NCI-H524 treated with DMSO at 0.1 percent for 48 hours (cell line): ENCODE measurements around the gene CBX2.

ENCODE experiments used
- DNase-seq: peaks from one replicate; lab custom pipeline; 2025; lab: John Stamatoyannopoulos, UW

Gene CBX2

DNA sequence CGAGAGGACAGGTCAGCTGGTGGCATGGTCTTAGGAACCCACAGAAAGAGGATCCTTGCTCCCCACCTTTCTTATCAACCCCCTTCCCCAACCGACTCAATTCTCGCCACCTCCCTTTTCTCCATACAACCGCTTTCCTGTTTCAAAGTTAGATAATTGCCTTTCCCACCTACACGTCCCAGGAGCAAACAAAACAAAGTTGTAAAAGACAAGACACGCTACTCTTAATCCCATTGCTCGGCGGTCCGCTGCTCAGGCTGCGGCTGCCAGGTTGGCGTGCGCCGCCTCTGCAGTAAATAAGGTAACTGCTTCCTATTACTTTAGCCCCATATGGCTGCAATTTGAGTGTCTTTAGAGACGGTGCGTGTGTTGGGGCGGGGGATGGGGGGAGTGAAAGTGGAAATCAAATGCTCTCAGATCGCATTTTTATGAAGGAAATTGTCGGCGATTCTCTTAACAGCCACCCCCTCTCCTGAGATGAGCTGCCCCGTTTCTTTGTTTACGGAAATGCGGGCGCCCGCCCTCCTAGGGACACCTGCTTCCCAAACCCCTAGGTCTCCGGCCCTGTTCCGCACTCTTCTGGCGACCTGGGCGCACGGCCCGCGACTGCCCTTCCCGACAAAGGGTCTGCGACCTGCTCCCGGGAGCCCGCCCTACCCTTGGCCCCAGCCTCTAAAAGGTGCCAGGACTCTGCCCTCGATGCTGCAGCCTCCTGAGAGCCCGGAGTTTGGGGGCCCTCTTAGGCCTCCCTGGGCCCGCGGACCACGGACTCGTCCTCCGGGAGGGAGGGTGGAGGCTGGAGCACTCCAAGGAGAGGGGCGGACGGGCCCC is 22.6 kb downstream of the CBX2 start:
- peak; percentile 86 for DNase-seq

DNA sequence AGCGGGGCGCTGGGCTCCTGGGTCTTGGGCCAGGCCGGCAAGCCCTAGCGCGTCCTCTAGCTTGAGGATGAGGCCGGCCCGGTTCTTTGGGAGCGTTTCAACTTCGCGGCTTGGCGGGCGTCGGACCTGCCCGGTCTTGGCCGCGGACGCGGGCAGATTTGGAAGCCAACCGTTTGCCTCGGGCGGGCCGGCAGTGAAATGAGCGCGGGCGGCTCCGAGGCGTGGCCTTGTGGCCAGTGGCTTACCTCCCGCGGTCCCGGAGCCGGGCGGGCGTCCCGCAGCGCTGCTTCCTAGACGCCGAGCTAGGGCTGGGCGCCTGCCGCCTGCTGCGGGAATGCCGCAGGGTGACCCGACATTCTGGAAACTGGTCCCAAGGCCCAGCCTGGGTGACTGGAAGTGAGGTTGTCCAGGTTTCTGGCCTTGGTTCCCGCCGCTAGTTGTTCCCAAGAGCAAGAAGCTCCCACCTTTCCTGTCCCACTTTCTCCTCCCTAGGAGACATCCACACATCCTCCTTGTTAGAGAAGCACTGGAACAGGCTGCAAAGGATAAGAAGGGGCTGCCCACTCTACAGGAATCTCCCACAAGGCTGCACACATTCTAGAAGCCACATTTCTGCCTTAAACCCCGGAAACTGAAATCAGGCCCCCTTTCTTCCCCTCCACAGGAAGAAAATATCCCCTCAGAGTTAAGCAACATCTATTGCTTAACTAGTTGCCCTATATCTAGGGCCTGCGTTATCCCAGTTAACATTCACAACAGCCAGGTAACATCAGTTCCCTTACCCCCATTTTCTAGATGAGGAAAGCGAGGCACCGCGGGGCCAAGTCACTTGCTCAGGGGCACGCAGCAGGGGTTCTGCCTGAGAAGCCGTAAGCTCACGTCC is 23.4 kb downstream of the CBX2 start:
- DNase-seq = no peak

DNA sequence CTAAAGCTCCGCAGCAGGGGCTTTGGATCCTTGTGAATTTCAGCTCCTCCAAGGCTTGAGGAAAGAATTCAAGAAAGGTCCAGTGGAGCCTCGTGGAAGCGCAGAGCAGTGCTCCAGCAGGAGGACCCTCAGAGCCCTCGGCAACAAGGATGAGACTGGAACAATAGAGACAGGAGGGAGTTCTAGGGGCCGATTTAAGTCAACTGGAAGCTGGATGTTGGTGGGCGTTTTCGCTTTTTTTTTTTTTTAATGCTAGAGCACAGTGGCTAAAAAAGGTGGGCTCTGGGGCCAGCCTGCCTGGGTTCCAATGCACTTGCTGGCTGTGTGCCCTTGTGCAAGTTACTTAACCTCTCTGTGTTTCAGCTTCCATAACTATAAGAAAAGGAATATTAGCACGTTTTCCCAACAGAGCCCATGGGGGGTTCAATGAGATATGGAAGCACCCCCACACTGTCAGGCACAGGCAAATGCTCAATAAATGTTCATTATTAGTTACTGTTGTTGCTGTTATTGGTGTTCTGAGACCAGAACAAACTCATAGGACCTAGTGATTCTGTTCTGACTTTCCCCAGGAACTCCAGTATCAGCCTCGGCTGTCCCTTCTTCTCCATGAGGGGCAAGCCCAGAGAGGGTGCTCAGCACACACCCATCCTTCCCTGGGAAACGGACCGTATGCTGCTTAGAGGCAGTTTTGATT is 24.2 kb downstream of the CBX2 start:
- DNase-seq = no peak

DNA sequence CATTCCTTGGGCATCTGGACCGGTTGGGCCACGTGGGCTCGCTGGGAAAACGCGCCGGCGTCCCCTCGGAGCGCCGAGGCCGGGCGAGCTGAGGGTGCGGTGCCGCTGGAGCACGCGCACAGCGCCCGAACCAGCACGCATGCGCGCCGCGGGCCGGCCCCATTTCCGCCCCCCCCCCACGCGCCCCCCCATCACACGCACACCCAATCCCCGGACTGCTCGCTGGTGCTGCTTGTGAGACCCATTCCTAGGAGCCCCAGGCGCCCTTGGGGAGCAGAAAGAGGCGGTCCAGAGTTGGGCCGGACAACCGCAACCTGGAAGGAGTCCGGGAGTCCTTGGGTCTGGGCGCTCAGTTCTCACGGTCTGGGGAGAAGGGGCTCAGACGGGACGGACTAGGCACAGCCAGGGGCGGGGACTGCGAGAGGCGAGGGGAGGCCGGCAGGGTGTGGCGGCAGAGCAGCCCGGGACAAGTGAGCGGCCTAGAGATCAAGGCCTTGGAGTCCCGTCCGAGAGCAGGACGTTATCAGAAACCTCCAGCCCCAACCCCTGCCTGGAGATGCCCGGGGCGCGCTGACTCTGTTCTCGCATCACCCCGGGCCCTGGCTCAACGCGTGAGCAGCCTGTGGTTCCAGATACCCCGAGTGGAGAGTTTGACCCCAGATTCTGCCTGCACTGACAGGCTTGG is 24.9 kb downstream of the CBX2 start:
- DNase-seq = no peak

DNA sequence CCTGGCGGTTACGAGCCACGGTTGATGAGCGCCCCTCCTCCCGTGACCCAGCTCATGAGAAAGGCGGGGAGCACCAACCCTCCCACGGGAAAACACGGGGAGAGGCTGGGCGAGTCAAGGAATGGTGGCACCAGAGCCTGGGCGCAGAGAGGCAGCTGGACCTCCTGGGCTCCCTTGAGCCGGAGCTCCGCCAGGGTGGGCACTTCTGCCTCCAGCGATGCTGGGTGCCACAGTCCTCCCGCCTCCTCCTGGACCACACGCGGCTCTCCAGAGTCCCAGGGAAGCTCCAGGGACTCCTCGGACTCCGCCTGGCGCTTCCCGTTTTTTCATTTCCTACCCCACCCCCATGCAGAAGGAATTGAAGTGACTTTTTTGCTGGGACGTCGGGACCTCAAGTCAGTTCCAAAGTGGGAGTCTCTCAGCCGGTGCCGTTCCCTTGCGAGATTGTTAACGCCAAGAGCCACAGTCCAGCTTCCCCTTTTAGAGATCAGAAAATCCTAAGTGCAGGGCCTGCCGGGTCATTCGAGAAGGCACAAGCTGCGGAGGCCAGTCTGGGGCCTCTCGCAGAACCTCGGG is 25.6 kb downstream of the CBX2 start:
- no peak for DNase-seq

DNA sequence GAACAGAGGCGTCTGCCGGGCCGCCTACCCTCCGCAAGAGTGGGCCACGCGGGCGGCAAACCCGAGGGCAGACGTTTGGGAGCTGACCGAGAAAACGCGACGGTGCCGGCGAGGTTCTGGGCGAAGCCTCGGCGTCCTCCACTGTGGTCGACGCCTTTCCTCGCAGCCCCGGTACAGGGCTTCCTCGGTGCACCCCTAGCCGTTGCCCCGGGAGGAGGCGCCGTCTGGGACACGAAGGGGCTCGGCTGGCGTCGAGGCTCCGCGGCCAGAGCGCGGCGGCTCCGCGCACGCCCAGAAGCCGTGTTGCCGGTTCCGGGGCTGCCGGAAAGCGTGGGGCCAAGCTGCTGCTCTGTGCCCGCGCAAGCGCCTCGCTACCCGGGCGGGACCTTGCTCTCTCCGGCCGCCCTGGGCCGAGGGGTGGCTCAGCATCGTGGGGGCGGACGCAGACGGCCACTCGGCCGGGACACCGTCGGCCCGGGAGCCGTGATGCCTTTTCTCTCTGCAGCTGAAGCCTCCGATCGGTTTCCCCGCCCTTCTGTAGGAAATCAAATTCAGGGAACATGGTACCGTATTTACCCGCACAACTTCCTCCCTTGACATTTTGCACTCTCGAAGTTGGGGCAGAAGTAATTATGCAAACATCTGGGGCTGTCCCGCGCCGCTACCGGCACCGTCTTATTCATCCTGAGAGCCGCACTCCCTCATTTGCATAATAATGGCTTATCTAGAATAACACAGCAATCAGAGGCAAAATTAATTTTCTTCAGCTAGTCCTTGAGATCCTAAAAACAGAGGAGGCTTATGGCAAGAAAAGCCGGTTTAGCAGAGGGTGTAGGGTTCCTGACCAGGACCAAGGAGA is 26.3 kb downstream of the CBX2 start:
- DNase-seq = peak; percentile 52

DNA sequence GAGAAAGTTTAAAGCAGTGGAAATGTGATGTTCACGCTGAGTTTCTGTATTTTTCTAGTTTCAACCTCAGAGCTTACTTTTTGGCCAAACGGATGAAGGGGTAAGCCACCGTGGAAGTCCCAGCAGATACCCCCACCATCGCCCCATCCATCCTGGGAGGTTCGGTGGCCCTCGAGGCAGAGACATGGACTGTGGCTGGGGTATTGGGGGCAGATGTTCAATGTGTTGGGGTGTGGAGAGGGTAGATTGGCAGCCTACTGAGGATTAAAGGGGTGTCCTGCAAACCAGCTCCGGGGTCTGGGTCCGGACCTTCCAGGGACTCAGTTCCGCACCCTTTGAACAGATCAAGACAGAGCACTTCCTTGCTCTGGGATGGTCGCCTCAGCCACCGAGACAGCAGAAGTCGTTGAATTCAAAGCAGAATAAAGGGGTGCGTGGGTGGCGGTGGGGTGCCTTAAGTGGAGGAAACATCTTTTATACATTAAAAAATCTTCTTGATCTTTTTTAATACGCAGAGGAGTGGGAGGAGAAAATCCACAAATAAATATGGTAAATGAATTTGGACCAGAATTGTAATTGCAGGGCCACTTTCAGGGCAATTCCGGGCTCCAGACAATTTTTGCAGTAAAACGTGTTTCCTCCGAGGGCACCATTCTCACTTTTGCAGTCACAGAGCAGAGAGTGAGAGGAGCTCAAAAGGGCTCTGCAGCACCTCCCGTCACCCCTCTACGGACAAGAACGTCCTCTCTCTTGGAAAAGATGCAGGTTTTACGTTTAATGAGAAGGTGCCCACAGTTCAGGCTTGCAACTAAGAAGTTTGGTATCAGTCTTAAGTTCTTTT is 27.1 kb downstream of the CBX2 start:
- DNase-seq = no peak

DNA sequence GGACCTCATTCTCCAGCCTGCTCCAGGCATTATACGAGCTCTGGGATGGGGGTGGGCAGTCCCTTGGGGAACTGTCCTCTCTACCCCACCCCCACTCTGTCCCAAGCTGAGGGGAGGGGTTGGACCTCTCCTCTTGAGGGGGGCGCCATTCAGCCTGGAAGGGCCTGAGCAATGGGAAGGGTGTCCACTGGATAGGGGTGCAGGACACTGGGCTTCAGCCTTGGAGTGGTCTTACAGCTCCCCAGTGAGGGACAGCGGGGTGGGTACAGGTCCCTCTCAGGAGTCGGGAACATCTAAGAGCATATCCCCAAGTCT is 28.5 kb downstream of the CBX2 start:
- no peak for DNase-seq

DNA sequence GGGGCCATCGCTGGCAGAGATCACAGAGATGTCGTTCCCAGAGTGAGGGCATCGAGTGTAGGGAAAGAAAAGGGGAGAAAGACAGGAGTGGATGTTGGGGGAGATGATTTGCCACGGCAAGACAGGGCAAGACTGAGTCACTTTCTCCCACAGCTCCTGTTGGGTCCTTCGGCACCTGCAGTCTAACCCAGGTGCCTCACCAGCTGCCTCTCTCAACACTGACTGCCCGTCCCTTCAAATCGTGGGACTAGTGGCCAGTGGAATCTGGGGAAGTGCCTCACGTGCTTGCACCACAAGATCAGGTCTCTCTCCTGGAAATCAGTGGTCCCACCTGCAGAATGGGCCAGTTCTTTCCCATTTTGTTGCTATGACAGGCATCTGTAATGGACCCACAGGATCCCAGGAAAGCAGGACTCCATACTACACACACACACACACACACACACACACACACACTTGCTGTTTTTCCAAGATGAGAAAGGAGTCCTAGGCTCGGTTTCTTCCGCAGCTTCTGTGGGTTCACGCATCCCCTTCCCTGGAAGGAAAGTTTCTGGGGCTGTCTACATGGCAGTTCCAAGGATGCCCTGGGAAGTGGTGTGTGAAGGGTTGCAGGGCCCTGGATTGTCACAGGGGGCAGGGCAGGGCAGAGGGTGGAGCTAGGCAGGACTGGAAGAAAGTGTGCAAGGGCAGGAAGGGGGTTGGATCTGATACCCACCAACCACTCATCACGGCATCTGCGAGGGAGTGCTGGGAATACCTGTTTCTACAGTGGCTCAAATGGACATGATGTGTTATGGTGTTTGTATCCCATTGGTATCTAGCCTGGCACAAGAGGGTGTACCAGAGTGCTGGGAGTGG is 29.1 kb downstream of the CBX2 start:
- DNase-seq = no peak

DNA sequence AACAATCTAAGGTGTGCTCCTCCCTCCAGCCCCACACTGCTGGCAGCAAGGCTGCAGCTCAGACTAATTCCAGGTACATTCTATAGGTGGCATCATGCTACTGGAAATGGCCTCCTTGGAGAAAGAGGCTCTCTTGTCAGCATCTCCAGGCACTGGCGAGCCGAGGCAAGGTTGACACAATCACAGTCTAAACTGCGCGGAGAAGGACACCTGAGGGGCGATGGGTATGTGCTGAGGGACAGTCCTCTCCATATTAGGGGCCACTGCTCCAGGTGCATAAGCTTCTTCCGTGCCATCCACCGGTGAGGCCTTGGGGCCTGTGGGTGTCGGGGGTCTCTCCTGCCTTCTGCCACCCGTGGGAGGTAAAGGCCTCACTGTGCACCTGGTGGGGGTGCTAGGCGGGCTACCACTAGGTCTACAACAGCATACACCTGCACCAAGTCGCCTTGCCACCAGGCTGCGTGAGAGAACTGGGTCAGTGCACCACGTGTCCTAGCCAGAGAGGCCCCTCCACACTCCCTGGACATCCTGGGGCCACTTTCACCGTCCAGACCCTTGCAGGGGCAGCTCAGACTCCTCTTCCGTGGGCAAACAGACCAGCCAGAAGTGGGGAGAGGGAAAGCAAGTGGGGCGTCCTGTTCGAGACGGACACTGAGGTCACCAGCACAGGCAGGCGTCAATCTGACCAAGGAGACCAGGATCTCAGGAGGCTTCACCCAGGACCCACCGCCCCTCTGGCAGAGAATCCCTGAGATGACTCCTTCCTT is 31.0 kb downstream of the CBX2 start:
- DNase-seq = no peak

DNA sequence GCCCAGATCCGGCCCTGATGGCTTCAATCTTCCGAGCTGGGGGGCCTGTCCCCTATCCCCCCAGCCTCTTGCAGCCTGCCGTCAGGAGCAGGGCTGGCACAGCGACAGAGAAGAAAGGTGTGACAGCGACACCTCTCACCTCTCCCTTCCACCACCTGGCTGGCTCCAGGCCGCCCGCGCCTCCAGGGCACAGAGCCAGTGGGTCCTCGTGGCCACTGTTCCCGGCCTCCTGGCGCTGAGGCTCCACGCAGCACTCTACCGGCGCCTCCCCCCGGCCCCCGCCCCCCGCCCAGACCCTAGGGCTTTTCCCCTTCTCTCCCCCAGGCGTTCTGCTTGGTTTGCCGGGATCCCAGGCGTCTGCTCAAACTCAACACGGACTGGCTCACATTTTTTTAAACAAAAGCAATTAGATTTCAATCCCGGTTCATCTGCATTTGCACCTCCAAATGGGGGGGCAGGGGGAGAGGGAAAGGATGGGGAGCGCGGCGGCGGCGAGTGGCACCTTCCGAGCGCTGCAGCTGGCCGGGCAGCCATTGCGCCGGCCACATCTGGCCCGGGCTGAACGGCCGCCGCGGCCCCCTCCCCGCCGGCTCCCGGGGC is 31.7 kb downstream of the CBX2 start:
- DNase-seq = no peak

DNA sequence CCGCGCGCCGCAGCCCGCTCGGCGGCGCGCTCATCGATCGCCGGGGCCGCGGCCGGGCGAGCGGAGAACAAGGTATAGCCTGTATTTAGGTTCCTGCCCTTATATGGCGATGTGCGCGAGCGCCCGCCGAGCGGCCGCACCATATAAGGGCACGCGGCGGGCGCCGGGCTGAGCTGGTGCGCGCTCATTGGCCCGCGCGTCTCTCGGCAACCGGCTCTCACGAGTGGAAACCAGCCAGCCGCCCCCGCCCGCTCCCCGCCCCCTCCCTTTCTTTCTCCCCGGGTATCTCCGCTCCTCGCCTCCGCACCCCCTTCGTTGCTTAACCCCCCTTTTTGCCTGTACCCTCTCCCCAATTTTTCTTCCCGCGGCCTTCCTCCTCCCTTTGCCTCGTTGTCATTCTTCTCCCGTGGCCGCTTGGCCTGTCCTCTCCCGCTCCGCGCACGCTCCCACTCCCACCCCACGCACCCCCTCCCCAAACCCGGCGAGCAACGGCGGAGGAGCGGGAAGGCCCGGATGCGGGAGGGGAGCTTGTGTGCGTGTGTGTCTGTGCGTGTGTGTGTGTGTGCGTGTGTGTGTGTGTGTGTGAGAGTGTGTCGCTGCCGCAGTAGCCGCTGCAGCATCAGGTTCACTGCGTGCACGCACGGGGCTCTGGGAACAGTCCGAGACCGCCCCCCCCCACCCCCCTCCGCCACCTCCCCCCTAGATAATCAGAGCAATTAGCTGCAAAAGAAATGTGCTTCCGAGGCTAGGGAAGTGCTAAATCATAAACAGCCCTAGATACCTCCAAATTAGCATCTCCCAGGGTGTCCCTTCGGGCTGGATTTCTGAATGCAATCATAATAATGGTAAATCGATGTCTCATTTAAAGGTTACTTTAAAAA is 32.4 kb downstream of the CBX2 start:
- DNase-seq = peak; percentile 84

DNA sequence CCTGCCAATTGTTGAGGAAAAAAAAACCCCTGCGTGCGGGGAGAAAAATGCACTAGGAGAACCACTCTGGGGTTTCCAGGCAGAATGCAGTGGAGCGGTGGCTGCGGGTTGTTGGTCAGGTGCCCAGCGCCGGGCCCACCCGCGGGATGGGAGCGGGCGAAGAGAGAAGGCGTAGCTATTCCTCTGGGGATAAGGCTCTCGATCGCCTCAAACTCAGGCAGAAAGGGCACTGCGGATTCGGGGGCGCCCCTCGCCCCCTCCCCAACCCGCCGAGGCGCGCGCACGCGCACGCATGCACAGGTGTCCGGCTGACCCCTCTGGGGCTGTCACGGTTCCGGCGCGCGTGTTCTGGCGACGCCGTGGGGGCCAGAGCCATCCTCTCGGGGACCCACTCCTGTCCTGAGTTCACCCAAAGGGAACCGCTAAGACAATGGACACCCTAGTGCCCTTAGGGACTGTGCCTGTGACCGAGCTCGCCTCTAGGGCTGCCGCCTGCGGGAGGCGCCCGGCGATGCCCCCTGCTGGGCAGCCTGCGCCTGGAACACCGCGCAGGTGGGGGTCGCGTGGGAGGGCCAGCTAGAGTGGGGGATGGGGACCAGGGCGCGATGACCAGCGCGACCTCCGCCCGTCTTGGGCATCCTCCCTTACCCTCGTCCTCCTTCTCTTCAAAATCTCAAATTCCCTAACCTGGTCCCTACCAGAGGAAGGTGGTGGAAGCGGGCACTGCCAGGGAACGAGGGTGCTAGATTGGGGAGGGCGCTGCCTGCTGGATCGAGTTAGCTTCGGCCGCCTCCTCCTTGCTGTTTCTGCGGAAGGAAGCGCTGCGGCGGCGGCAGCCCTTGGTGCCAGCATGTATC is 33.3 kb downstream of the CBX2 start:
- DNase-seq = peak; percentile 71

DNA sequence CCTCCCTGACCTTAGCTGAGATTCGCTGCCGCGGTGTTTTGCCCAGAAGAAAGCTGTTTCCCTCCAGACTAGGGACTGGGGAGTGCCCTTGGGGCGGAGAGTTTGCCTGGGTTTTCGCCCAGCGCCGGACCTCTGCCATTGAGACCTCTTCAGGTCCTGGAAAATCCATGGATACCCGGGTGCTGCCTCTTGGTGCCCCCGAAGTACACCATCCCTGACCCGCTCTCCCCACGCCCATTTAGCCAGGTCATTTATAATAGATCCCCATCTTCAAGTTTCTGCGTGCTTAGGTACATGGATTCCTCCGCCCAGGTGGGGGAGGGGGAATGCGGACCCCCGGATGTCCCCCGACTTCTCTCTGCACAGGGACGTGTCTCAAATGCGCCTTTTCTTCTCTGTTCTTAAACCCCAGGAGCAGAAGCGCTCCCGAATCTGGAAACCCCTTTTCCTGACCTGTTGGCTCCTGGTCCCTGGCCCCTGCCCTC is 34.0 kb downstream of the CBX2 start:
- no peak for DNase-seq
